ENCODE measurements around the gene NUBP2.
"Not testable (repeated sequence)": the region's sequence is repeated elsewhere in the genome, so short reads cannot be mapped to it uniquely, and the experiment has no call there.

NUBP2 gene

DNA sequence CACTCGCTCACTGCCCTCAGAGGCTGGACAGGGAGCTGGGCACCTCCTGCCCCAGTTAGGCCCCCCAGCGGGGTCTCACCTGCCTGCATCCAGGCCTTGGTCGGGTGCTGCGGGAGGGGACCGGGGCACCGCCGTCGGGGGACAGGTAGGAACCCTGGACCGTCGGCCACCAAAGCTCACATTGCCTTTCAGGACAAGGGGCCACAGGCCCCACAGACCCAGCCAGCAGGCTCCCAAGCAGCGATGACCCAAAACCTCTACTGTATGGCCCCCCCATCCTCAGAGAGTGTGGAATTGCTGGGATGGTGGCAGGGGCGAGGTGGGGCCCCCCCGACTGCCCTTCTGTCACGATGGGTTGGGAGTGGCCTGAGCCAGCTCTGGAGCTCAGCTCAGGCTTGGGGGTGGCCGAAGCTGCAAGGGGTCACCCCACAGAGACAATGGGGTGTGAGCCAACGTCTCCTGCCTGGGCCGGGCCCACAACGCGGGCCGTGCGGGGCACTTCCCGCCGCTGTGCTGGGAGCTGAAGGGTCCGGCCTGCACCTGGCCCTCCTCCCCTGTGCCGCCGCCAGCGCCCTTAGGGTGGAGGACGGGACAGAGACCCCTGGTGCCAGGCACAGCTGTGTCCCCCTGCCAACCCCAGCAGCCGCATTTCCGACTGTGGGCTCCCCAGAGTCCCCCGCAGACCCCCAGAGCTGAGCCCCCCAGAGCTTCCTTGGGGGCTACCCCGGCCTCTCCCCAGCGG lies 10.2 kb downstream of the NUBP2 start:
- no peak overlapping the region for H3K4me3 ChIP-seq (ENCODE audit: low read depth, low read length)
- no peak for DNase-seq (ENCODE audit: low read depth)
- TF ChIP-seq, protein P1, sequence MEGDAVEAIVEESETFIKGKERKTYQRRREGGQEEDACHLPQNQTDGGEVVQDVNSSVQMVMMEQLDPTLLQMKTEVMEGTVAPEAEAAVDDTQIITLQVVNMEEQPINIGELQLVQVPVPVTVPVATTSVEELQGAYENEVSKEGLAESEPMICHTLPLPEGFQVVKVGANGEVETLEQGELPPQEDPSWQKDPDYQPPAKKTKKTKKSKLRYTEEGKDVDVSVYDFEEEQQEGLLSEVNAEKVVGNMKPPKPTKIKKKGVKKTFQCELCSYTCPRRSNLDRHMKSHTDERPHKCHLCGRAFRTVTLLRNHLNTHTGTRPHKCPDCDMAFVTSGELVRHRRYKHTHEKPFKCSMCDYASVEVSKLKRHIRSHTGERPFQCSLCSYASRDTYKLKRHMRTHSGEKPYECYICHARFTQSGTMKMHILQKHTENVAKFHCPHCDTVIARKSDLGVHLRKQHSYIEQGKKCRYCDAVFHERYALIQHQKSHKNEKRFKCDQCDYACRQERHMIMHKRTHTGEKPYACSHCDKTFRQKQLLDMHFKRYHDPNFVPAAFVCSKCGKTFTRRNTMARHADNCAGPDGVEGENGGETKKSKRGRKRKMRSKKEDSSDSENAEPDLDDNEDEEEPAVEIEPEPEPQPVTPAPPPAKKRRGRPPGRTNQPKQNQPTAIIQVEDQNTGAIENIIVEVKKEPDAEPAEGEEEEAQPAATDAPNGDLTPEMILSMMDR (IDR thresholded peaks at IDR 0.05; ENCODE audit: low read depth, low read length, missing control alignments), result no peak
- in situ Hi-C loops (cut with HindIII; ENCODE audit: low sequenced_read_pairs), result no loop called here

DNA sequence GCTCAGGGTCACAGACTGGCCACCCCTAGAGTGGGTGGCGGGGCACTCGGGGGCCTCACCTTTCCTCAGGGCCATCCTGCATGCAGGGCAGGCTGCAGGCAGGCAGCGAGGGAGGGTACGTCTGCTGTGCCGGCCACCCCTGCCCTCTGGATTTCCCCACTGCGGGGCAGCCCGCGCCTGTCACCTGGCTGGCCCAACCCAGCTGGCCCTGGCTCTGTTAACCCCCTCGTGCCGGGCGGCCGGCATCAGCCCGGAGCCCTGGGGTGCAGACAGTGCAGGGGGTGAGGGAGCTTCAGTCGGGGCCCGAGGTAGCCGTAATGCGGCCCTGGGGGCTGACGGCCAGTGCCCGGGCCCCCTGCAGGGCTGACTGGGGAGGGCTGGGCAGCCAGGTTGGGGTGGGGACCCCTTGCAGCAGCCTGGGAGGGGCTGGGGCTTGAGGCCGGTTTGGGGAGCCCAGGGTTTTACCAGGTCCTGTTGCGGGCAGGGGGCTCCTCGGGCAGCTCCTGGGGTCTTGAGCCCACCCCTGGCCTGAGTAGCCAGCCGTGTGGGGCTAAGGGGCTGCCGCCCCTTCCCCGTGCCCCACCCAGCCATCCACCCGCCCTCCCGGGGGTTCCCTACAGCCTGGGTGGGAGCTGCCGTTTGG lies 10.9 kb downstream of the NUBP2 start, which contains the start of gene IGFALS:
Gene IGFALS, minus strand, starts transcription at position 128 of the 643 bp plus-strand sequence. Its CDS starts 53 bp downstream, at position 75.
- in situ Hi-C loops (cut with HindIII; ENCODE audit: low sequenced_read_pairs), result no loop called here
- no peak for DNase-seq (ENCODE audit: low read depth)
- no peak within 1 kb of the TSS for H3K4me3 ChIP-seq (ENCODE audit: low read depth, low read length)
- TF ChIP-seq, protein P1 (IDR thresholded peaks at IDR 0.05; ENCODE audit: low read depth, low read length, missing control alignments), result no peak

DNA sequence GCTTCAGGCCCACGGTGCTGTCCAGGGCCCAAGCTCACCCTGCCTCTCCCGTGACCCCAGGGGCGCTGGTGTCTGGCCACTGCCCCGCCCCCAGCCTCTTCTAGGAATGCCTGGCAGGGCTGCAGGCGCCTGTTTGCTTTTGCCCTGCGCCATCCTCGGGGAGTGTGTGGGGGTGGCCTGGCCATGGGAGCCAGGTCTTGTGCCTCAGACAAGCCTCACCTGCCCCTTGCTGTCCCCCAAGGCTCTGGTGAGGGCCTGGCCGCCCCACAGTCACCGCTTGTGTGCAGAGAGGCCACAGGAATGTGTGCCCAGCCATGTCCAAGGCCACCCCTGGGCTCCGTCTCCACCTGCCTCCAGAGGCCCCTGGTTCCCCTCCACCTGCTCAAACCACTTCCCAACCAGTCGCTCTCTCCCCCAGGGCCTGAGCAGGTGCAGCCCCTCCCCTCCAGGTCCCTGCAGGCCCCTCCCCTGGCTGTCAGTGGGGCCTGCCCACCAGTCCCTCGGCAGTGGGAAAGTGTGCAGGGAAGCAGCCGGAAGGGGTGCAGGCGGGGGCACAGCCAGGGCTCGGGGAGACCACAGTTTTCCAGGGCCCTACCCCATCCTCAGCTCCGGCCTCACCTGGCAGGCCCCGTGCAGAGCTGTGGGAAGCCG lies 11.6 kb downstream of the NUBP2 start:
- no peak overlapping the region for H3K4me3 ChIP-seq (ENCODE audit: low read depth, low read length)
- in situ Hi-C loops (cut with HindIII; ENCODE audit: low sequenced_read_pairs), result no loop called here
- TF ChIP-seq, protein P1 (IDR thresholded peaks at IDR 0.05; ENCODE audit: low read depth, low read length, missing control alignments), result no peak
- no peak for DNase-seq (ENCODE audit: low read depth)

DNA sequence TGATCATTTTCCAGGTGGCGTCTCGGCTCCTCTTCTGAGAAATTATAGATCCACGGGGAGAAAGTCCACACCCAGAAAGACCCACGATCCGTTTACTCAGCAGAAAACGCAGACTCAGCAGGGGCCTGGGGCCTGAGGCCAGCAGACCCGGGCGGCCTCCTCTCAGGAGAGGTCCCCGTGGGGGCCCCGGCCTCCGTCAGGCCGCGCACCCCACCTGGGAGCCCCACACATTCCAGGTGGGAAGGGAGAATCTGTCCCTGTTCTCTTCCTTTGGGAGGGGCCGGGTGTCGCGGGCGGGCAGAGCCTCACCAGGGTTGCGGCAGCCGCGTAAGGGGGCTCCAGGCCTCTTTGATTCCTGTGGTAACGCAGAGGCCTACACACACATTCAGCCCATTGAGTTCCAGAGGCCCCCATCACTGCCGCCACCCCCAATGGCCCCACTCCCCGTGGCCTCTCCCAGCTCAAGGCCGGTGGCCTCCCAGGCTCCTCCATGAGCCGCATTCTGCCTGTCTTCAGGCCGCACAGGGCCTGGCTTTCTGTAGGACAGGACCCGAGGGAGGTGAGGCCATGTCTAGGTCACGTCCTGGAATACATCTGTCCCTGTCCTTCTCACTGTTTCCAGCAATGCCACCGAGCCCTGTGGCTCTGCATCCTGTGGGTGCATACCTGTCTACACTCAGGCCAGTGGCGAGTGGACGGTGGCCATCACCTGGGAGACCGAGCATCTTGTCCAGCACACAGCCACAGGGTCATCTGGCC lies 12.3 kb downstream of the NUBP2 start:
- TF ChIP-seq, protein P1 (IDR thresholded peaks at IDR 0.05; ENCODE audit: low read depth, low read length, missing control alignments), result no peak
- DNase-seq (ENCODE audit: low read depth), result no peak
- in situ Hi-C loops (cut with HindIII; ENCODE audit: low sequenced_read_pairs), result no loop called here
- H3K4me3 ChIP-seq (ENCODE audit: low read depth, low read length), result no peak overlapping the region

DNA sequence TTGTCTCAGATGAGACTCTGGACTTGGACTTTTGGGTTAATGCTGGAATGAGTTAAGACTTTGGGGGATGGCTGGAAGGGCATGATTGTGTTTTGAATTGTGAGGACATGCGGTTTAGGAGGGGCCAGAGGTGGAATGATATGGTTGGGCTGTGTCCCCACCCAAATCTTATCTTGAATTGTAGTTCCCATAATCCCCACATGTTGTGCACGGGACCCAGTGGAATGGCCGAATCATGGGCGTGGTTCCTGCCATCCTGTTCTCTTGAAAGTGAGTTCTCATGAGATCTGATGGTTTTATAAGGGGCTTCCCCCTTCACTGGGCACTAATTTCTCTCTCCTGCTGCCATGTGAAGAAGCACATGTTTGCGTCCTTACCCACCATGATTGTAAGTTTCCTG lies 16.5 kb downstream of the NUBP2 start:
- H3K4me3 ChIP-seq (ENCODE audit: low read depth, low read length); DNase-seq (ENCODE audit: low read depth); in situ Hi-C loops (cut with HindIII; ENCODE audit: low sequenced_read_pairs): not testable (repeated sequence)

DNA sequence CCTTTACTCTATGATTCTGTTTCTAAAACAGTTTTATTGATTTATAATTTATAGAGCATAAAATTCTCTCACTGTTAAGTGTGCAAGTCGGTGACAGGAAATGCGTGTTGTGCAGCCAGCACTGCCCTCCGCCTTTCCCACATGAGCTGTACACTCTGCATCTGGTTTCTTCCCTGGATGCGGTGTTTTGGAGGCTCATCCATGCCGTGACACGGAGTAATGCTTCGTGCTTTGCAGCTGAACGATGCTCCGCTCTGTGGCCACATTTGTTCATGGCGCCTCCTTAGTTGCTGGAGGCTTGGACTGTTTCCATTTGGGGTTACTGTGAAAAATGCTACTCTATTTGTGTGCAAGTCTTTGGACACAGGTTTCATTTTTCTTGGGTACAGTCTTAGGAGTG lies 17.9 kb downstream of the NUBP2 start:
- TF ChIP-seq, protein P1 (IDR thresholded peaks at IDR 0.05; ENCODE audit: low read depth, low read length, missing control alignments), result no peak
- H3K4me3 ChIP-seq (ENCODE audit: low read depth, low read length), result no peak overlapping the region
- in situ Hi-C loops (cut with HindIII; ENCODE audit: low sequenced_read_pairs), result no loop called here
- no peak for DNase-seq (ENCODE audit: low read depth)

Measured in astrocyte of the cerebellum (primary cell).